Epithelial cell of prostate (primary cell): ENCODE measurements around the gene NVL.

Experiments used
- DNase-seq: peaks from one replicate; pipeline ENCODE4 v3.0.0-alpha.2; 2011; ENCODE audit warnings: low read depth, low spot score
- H3K27ac ChIP-seq: fragments of 450-650 bp; 2 replicates; pipeline ENCODE4 v1.5.1; 2017; ENCODE audit warnings: mild to moderate bottlenecking

Gene NVL

GRCh38 chr1:224289396-224289795 lies 40.6 kb downstream of the NVL start:
- DNase-seq, result no peak
- no peak overlapping the region for H3K27ac ChIP-seq

DNA sequence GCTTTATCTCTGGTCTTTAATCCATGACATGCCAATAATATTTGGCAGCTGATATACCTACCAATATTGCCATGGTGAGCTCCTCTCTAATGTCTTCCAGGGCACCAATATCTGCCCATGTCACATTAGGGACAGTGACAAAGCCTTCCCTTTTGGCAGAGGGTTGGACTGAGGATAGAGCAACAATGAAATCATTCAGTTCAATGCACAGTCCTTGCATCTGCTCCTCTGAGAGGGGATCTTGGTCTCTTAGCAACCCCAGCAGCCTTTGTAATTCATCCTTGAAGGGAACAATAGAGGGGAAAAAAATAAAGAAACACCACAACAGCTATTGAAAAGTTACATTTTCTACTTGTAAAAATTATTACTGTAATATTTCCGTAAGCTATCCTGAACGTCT lies 42.3 kb downstream of the NVL start:
- no peak for DNase-seq
- H3K27ac ChIP-seq, result no peak overlapping the region

GRCh38 chr1:224282140-224282539 lies 47.8 kb downstream of the NVL start:
- no peak overlapping the region for H3K27ac ChIP-seq
- no peak for DNase-seq

GRCh38 chr1:224276771-224277487 lies 53.0 kb downstream of the NVL start:
- H3K27ac ChIP-seq, result no peak overlapping the region
- DNase-seq, result no peak

GRCh38 chr1:224274970-224275626 lies 54.9 kb downstream of the NVL start:
- H3K27ac ChIP-seq, result no peak overlapping the region
- DNase-seq, result no peak

GRCh38 chr1:224273641-224274040 lies 56.3 kb downstream of the NVL start:
- H3K27ac ChIP-seq, result no peak overlapping the region
- DNase-seq, result no peak

- DNase-seq, result no peak
- no peak overlapping the region for H3K27ac ChIP-seq
Measured at GRCh38 chr1:224271106-224271505, 58.9 kb downstream of the NVL start.

- DNase-seq, result no peak
- H3K27ac ChIP-seq, result no peak overlapping the region
Measured at GRCh38 chr1:224267925-224268324, 62.0 kb downstream of the NVL start.

- no peak overlapping the region for H3K27ac ChIP-seq
- DNase-seq, result no peak
Measured at GRCh38 chr1:224266915-224267856, 62.8 kb downstream of the NVL start.

DNA sequence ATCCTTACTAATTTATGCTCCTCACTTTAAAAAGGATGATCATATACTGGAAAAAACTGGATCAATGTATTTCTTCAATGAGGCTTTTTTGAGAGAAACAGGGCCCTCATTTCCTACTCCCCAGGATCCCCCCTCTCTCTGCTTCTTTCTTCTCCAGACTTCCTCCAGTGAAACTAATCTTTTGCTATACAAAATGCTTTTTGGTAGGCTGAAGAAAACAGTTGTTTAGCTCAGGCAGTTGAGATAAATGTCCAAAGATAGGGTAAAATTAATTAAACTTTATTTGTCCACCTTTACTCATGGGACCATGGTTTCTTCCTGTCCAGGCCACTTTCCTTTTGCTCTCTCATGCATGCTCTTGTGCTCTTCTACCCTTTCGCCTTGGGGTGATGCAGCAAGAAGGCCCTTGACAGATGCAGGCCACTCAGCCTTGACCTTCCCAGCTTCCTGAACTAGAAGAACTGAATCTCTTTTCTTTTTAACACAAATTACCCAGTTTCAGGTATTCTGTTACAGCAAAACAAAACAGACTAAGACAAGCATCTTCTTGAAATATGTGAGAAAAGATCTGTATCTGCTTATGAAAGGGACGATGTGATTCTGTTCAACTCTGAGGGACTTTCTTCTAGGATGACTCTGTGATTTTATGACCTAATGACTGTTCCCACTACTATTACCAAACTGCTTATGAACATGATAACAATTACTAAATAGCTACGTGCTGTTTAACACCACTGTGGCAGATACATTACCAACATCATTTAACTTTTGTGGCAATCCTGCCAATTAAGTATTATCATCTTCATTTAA lies 63.7 kb downstream of the NVL start:
- no peak overlapping the region for H3K27ac ChIP-seq

DNA sequence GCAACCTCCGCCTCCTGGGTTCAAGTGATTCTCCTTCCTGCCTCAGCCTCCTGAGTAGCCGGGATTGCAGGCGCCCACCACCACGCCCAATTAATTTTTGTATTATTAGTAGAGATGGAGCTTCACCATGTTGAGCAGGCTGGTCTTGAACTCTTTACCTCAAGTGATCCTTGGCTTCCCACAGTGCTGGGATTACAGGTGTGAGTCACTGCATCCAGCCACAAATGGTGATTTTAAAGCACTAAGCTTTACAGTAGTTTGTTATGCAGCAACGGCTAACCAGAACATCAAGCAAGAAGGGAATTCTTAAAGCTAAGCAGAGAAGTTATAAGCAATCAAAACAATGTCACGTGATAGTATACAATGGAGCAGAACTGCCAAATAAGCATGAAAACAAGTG lies 65.7 kb downstream of the NVL start:
- H3K27ac ChIP-seq, result no peak overlapping the region
- DNase-seq, result no peak

More for the DNA sequence above, 63.7 kb downstream of the NVL start:
- DNase-seq, result no peak

GRCh38 chr1:224262373-224263054 lies 67.5 kb downstream of the NVL start:
- no peak overlapping the region for H3K27ac ChIP-seq
- no peak for DNase-seq

DNA sequence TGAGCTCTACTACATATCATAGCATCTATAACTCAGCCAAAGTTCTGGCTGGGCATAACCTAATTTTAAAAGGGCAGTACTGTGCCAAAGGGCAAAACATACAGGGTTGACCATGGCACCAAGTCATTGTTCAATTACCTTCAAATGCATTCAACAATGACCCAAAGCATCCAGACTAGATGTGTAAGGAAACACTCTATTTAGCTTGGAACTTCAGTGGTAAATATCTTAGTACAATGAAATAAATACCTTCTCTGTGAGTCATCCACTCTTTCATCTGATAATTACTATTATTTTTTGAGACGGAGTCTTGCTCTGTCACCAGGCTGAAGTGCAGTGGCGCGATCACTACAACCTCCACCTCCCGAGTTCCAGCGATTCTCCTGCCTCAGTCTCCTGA lies 70.0 kb downstream of the NVL start:
- H3K27ac ChIP-seq, result no peak overlapping the region
- no peak for DNase-seq

GRCh38 chr1:224258351-224258750 lies 71.6 kb downstream of the NVL start:
- no peak for DNase-seq
- H3K27ac ChIP-seq, result no peak overlapping the region

DNA sequence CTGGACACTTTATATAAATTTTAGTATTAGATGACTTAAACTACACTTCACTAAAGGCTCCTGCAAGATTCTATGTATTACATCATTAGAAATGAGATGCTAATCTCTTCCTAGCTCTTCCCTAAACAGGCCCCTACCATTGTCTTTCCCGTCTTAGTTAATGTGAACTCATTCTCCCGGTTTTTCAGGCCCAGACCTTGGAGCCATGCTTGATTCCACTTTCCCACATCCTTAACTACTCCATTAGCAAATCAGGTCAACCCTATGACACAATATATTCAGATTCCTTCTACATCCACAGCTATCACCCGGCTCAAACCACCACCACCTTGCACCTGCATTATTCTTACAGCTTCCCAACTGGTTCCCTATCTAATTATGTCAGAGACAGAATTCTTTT lies 73.3 kb downstream of the NVL start:
- DNase-seq, result no peak
- H3K27ac ChIP-seq, result no peak overlapping the region

GRCh38 chr1:224253721-224254120 lies 76.3 kb downstream of the NVL start:
- no peak overlapping the region for H3K27ac ChIP-seq
- DNase-seq, result no peak

DNA sequence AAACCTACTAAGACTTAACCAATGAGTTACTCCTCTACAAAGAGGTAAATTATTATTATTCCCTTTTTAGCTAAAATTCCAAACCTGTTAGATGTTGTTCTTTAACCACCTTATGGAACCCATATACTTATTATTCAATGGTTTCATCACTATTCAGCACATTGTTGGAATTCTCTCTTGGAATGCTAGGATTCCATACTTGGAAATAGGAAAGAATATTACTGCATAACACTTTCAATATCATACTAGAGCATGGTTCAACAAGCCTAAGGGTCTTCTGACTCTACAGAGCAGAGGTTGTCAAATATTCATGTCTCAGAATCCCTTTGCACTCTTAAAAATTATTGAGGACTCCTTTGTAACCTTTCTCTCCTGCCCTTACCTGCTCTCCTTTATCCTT lies 77.5 kb downstream of the NVL start:
- H3K27ac ChIP-seq, result no peak overlapping the region

DNA sequence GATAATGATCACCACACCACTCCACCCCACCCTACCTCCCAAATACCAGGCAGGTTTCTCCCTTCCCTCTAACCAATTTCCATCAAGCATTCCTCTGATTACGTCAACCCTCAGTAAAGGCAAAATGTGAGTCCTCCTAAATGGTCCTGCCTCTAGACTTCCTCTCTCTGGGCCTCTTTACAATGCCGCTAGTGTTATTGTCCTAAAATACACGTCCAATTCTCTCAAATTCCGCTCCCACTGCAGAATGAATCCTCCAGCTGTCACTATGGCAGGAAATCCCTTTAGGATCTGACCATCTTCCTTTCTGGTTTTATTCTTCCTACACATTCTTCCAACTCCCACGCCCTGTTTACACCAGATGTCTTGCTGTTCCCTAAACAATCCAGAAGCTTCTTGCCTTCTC lies 78.2 kb downstream of the NVL start:
- no peak for DNase-seq
- no peak overlapping the region for H3K27ac ChIP-seq

More for the DNA sequence above, 77.5 kb downstream of the NVL start:
- no peak for DNase-seq

DNA sequence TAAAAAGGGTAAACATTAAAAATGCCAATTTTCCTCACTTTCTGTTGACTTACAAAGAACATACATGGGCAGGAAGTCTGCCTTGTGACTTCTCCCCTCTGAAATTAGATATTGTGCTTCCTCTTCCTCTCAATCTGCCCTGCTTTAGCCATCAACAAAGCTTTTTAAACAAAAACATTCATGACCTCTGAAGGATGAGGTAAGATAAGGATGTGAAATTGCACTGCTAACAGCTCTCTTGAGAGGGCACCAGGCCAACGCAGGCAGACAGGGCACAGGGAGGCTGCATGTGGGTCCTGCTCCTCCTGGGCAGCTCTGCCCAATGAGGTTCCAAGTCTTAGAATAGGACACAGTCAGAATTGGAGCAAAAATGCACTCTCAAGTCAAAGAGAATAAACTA lies 84.8 kb downstream of the NVL start:
- no peak overlapping the region for H3K27ac ChIP-seq
- DNase-seq, result no peak

DNA sequence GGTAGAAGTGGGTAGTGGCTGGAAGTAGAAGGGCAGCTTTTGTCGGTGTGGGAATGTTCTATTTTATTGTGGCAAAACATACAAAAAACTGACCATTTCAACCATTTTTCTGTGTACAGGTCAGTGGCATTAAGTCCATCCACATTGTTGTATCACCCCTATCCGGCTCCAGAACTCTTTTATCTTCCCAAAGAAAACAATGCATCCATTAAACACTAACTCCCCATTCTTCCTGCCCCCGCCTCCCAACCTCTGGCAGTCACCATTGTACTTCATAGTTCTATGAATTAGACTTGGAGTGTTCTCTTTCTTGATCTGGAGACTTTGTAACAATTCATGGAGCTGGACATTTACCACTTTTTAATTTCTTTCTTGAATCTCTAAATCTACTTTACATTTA lies 91.2 kb downstream of the NVL start:
- DNase-seq, result no peak
- H3K27ac ChIP-seq, result no peak overlapping the region
